Stimulated activated CD4-positive, alpha-beta T cell treated with anti-CD3 and anti-CD28 coated beads, Interleukin-1b, Interleukin-23, amount 100 ng/mL, for 4 hours (primary cell): ENCODE data around the gene SNX32.

Experiments used
- DNase-seq, 2 donors: peaks; one replicate each; pipeline ENCODE4 v3.0.0-alpha.2; 2020; ENCODE audit warnings: low read depth in 2 of 2

SNX32 gene

DNA sequence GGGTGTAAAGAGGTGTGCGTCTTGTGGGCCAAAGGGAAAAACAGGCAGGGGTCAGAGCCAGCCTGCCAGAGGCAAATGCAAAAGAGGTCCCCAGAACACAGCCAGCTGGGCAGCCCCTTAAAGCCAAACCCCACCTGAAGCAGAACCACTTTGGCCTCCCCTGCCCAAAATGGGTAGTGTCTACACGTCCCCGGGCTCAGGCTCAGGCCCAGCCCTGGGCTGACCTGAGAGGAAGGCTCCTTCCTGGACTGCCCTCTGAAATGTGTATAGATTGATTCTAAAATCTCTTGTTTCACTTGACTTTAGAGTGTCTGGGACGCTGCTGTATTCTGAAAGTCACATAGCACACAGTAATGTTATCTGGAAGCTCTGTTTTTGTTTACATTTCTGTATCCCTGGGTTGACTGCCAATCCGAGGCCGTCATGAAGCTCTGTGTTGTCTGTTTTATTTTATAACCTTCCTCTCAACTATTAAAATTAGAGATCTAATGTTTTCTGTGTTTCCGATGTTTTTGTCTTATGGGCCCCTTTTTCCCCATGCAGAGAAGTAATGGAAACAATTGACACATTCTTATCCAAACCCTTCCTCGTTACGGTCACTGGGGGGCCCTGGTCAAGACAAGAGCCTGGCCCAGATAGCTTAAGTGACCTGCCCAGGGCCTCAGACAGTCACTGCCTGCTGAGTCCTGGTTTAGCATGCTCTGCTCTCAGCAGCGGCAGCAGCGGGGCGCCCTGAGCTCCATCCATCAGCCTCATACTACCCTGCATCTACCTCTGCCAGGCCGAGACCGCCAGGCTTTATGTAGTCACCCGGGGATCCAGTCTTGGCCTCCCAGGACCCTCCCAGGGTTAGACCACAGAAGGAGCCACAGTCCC, 36.8 kb upstream of the SNX32 start:
- no peak for DNase-seq

DNA sequence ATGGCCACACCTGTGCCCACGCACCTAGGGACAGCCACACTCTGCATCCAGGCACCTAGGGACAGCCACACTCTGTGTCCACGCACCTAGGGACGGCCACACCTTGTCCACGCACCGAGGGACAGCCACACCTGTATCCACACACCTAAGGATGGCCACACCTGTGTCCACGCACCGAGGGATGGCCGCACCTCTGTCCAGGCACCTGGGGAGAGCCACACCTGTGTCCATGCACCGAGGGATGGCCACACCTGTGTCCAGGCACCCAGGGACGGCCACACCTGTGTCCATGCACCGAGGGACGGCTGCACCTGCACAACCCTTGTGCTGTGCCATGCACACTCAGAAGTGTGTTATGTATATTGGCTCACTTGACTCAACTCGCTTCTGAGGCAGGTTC, 36.1 kb upstream of the SNX32 start:
- DNase-seq = no peak

DNA sequence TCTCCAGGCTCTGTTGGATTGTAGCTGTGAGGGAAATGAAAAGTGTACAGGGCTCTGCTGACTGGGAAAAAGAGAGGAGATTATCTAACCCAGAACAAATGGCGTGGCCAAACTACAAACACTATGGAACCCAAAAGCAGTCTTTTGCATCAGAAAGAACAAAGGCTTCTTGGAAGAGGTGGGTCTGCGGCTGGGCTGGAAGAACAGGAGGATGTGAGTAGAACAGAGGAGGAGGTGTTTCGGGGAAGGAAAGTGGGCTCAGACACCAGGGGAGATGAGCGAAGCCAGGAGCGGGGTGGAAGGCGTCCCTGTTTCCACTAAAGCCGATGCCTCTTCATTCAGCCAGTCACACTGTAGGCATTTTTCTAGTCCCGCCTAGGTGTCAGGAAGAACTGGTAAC, 34.9 kb upstream of the SNX32 start:
- no peak for DNase-seq

DNA sequence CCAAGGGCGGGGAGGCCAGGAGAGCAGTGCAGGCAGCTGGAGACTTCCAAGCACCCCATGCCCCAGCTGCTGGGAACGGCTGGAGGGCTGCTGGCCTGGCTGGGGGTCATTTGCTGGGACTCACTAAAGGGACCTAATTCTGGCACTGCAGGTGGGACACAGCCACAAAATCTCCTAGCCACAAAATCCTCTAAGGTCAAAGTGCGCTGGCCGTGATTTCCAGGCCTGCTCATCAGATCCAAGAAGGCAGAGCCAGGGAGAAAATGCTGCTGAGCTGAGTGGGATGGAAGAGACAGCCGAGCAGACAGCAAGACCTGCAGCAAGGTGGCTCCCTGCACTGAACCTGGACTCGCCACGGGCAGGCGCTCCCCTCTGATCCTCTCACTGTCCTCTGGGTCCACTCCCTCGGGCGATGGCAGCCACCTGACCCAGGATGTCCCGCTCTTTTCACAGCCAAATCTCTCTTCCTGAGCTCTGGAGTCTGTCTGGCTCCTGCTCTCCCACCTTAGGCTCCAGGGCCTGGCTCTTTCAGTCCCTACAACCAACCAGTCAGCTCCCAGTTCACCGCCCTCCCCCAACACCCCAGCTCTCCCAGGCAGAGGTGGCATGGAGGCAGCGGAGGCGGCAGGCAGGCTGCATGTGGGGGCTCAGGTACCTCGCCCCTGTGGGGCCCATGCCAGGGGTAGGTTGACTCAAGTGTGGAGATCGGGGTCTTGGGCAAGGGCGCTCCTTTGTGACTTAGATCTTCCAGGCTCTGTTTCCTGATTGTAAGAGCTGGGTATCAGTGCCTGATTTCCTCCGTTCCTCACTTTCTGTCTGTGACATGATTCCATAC, 32.4 kb upstream of the SNX32 start:
- no peak for DNase-seq

DNA sequence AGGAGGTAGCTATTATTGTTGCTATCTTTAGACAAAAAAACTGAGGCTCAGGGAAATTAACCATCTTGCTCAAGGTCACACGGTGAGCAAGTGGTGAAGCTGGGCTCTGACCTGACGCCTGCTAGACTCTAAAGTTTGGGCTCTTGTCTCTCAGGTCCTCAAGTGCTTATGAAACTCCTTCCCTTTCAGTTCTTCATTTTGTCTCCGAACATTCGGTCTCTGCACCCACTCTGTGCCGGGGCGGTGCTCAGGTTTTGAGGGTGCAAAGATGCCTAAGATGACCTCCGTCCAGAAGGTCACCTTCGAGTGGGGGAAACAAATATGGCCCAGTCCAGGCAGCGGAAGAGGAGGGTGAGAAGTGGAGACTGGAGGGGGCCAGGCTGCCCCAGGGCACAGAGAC, 30.9 kb upstream of the SNX32 start:
- DNase-seq = no peak

DNA sequence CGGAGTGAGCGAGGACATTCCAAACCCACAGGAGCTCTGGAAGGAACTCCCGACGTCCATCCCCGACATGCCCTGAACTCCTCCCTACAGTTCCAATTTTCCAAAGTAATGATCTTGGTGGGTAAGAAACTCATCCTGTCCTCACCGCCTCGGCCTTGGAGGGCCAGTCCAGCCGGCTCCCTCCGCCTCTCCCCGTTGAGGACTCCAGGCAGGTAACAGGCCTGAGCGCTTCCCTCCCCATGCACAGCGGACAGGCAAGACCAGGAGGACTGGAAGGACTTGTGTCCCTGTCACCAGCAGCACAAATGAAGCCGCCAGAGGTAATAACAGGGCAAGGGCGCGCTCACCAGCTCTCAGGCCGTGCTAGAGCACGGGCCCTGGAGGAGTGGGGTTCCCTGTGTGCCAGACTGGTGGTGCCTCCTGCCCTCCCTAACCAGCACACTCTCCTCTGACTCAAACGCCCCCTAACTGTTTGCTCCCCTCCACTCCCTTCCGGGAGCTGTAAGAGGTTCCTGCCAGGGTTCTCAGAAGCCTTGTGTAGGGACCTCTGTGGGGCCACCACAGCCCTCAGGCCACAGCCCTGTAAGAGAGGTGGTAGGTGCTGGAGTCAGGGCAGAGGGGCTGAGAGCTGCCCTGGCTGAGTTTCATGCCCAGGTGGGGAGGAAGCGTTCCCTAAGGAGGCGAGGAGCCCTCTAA, 29.8 kb upstream of the SNX32 start:
- no peak for DNase-seq

DNA sequence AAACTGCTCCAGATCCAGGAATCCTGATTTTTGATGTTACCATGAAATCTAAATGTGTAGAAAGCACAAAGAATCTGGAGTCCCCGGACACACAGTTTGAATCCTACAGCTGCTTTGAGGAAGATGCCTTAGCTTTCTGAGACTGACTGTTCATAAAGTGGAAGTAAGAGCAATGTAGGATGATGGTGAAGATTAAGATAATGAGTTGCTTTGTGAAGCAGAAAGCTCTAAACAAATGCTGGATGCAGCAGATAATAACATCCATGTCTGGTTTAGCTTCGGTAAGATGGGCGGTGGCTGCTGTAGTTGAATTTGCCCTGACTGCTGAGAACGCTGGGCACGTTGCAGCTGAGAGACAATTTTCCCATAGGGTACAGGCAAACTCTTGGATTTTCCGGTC, 26.8 kb upstream of the SNX32 start:
- no peak for DNase-seq

DNA sequence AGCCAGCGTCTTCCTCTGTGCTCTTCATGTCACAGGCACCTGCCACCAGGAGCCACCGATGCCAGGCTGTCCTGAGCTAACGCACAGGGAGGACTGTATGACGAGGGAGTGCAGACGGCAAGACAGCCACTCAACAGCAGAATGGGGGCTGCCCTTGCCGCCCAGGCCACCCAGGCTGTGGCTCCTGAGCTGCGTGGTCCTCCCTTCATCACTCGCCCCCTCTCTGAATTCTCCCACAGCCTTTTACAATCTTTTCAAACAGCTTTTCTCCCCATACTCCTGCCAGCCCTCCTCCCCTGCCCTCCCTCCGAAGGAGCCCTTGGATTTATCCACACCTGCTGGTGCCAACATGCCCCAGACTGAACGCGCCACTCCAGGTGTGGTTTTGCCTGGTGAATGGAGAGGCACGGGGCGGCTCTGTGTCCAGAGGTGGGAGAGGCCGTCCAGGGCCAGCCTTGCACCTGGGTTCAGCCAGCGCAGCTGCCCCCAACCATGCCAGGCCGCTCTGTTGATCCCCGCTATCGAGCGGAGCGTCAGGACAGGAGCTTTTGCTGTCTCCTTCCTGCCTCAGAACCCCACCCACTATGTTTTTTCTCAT, 24.9 kb upstream of the SNX32 start:
- no peak for DNase-seq

DNA sequence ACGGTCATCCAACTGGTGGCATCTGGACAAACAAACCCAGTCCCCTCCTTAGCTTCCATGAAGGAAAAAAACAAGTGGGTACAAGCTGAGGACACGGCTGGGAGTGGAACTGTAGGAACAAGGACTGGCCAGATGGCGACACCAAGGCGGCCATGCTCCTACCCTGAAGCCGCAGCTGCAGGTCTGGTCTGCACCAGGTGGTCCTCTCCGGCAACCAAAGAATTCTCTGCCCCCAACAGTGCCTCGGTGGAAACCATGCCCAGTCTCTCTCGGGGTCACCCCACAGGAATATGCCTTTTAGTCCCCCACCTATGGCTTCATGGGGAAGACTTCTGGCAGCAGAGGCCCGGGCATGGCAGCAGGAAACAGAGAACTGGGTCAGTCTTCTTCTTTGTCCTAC, 24.3 kb upstream of the SNX32 start:
- DNase-seq = no peak

DNA sequence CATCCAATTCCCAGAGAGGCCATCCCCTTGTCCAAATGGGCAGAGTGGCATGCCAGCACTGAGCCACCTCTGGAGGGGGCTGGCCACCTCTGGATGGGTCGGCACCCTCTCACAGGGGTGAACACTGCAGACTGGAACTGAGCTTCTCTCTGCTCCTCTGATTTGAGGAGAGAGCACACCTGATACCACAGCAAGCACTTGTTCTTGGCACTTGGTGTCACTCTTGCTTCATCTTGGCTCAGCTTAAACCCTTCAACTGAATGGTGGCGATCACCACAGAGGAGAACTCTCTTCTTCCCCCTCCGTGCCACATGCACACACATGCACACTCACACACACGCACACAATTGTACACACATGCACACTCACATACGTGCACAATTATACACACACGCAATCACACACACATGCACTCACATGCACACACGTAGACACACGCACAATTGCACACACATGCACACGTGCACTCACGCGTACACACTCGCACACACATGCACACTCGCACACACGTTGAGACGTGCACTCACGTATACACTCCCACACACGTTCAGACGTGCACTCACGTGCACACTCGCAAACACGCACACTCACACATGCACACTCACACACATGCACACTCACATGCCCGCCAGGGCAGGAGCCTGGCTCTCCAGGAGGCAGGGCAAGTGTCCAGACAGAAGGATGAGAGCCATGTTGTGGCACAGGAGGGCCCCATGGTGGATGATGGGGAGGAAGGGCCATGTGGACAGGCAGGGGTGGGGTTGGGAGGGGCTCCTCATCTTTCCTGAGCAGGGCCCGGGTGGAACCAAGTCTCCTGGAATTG, 23.5 kb upstream of the SNX32 start:
- DNase-seq = no peak

DNA sequence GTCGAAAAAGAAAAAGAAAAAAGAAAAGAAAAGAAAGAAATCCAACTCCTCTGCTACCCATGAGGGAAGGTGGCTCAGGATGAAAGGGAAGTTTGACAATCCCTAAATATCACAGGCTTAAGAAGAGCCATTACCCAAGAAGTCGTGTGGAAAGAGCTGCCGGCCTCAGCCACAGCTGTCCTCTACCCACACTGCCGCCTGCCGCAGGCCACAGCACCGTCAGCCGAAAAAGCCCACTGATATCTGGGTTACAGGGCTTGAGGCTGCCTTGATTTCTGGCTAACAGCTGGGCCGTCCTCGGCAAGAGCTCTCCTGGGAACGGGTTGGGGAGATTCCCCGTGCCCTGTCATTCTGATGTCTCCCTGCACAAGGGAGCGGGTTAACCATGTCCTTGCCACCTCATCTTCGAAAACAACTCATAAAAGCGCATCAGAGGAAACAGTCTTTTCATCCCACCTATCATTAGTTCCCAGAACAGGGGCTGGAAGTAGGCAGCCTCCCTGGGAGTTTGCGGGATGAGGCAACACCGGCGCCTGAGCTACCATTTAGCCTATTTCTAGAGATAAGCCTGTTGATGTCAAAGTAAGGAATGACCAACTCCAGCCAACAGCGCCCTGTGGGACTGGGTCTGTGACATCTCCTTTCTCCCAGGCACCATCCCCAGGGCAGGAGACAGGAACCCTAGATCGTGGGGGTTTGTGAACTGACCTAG, 21.8 kb upstream of the SNX32 start:
- DNase-seq = no peak

DNA sequence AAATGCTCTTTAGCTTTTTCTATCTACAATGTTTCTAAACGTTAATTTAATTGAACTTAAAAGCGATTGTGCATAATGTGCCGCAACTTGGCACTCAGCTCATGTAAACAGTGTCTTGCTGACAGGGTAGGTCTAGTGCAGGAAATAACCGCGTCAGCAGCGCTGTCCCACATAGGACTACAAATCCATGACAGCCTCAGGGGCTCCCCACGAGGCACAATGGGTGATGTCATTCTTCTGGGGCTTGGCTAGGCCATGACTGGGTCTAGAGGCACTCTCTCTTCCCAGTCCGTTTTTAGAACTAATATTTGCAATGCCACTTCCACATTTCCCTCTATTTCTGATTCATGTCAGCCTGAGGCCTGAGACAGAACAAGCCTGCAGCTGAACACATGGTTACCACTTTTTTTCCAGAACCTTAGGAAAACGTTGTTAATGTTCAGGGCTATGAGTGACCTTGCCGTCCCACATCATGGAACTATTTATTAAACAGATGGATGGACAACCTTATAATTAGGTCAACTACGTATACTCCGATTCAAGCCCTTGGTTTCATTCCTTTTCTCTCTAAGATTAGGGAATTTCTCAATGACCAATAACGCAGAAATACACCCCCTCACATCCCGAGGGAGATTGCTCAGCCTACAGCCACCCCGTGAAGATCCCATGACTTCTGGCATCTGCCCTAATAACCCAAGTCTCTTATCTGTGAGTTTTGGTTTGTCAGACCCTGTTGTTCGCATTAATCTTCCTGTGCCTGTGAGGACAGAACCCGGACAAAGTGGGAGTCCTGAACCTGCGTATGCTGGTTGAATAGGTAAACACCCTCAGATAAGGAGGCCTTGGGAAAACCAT, 19.4 kb upstream of the SNX32 start:
- DNase-seq = no peak

DNA sequence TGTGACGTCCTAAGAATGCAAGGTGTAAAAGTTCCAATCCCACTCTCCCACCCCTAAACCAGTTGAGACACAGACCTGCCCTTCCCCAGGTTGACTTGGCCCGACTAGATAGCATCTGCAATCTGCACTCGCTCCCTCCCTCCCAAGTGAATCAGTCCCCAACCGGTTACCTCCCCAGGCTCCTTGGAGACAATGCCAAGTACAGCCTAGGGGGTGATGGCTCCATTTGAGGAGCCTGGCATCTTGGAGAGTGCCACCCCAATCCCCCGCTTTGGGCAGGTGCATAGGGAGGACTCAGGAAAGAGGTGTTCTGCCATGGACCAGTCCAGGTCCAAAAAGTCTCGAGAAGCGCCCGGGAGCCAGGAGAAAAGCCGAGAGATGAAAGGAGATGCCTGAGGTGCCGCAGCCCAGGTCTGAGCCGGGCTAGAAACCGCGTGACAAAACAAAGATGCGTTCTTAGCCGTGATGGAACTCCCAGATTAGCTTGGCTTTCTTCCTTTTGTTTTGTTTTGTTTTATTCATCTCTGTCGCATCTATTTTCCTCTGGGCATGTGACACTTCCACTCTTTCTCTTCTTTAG, 18.7 kb upstream of the SNX32 start:
- DNase-seq = no peak

DNA sequence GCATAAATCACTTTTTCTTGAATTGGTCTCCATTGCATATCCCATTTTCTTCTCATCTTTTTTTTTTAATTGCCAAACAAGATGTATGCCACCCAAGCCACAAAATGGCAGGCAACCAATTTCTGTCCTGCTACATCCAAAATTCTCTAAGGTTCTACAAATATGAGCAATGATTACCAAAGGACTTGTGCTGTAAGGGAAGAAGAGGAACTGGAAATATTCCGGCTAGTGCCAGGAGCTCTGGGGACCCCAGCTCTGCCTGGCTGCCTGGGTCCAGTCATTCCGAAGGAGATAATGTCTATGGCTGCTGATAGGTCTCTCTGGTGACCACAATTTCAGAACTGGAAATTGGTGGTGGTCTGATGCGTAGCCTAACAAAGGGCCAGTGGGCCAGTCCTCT, 17.1 kb upstream of the SNX32 start:
- no peak for DNase-seq

DNA sequence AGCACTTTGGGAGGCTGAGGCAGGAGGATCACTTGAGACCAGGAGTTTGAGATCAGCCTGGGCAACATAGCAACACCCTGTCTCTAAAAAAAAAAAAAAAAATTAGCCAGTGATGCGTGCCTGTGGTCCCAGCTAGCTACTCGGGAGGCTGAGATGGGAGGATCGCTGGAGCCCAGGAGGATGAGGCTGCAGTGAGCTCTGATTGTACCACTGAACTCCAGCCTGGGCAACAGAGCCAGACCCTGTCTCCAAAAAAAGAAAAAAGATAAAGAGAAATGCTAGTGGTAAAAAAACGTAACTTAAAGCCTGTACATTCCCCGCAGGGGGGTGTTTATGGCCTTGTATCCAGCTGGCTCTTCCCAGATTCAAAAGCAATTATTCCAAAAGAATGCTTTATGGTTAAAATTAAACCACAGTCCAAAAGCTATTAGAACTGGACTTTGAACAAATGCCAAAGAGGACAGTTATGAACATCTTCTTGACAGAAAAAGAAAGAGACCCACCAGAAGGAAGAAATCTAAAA, 16.4 kb upstream of the SNX32 start:
- DNase-seq = no peak

DNA sequence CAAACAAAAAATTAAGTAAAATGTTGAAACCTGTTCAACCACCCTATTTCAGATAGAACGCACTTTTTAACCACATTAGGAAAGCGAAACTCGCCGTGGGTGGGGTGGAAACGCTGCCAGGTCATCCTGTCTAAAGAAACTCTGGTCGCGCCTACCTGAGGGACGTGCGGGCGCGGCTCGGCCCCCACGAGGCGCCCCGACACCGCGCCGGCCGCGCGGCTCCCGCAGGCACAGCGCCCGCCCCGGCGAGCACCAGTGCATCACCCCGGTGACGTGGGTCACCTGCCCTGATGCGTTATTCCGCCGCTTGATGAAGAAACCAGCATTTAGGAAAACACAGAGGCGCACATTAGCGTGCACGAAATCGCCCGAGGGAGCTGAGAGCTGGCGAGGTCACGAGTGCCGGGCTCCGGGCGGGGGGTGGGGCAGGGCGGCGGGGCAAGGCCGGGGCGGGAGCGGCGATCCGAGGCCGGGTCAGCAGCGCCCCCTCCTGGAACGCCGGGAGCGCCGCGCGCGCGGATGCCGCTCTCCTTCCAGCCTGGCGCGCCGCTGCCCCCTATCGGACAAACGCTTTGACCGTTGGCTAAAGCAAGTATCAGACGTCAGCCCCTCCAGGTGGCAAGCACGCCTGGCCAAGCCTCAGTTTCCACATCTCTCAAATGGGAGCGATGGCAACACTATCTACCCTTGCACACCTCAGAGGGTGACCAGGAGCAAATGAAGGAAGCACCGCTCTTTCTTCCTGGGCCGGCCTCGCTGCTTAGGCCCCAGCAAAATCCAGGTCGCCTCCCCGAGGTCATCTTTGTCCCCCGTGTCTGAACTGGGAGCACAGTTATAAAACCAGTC, 15.7 kb upstream of the SNX32 start:
- DNase-seq = peak; percentile 94 to 95

DNA sequence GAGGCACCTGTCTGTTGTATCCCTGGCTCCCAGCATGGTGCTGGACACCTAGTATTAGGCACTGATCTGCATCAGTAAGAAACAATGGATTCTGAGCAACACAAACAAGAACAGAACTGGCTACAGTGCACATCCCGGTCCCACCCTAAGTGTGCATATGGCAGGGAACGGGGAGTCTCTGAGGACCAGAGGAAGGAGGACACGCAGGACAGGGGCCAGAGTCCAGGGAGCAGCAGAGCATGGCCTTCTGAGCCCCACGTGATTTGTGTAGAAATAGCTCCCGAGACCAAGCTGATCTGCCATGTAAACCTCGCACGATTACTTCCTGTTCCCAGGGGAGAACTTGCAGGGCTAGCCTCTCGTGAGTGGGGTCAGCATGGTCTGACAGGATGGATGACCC, 12.7 kb upstream of the SNX32 start:
- DNase-seq = no peak
